ENCODE measurements around the gene KLF5.
"Not testable (repeated sequence)": the region's sequence is repeated elsewhere in the genome, so short reads cannot be mapped to it uniquely, and the experiment has no call there.

The KLF5 gene

GRCh38 chr13:73040968-73041596 is 17.7 kb upstream of the KLF5 start:
- Histone ChIP-seq H3K36me3 (ENCODE audit: insufficient read depth, low read depth, low read length) (no peaks in the 10 kb centered on the region), H3K9me3 (ENCODE audit: insufficient read depth, low read depth, low read length) (no peaks in the 10 kb centered on the region), H3K27ac (ENCODE audit: low read length) (no peak overlapping the region), H3K27me3 (ENCODE audit: insufficient read depth, low read length) (no peaks in the 10 kb centered on the region), H3K9ac (ENCODE audit: low read depth, low read length) (no peak overlapping the region), H3K4me3 (ENCODE audit: low read length) (no peak overlapping the region), H3K4me1 (ENCODE audit: insufficient read depth, low read length) (peaks cover 16% of the 10 kb centered on the region)

- Histone ChIP-seq H3K27me3 (ENCODE audit: insufficient read depth, low read length) (no peaks in the 10 kb centered on the region), H3K9ac (ENCODE audit: low read depth, low read length) (no peak overlapping the region), H3K36me3 (ENCODE audit: insufficient read depth, low read depth, low read length) (no peaks in the 10 kb centered on the region), H3K4me1 (ENCODE audit: insufficient read depth, low read length) (peaks cover 7% of the 10 kb centered on the region), H3K4me3 (ENCODE audit: low read length) (no peak overlapping the region), H3K27ac (ENCODE audit: low read length) (no peak overlapping the region), H3K9me3 (ENCODE audit: insufficient read depth, low read depth, low read length) (no peaks in the 10 kb centered on the region)
These were observed 13.8 kb upstream of the KLF5 start for GRCh38 chr13:73045031-73045430.

- not testable (repeated sequence) for H3K4me3 ChIP-seq (ENCODE audit: low read length)
These were observed 10.2 kb upstream of the KLF5 start for GRCh38 chr13:73048615-73049014.

GRCh38 chr13:73054712-73055111 is 4.1 kb upstream of the KLF5 start:
- no peaks in the 10 kb centered on the region for H3K36me3 ChIP-seq (ENCODE audit: insufficient read depth, low read depth, low read length)
- H3K9ac ChIP-seq (ENCODE audit: low read depth, low read length), result no peak overlapping the region
- H3K4me1 ChIP-seq (ENCODE audit: insufficient read depth, low read length), result peaks cover 17% of the 10 kb centered on the region
- no peaks in the 10 kb centered on the region for H3K9me3 ChIP-seq (ENCODE audit: insufficient read depth, low read depth, low read length)
- no peak overlapping the region for H3K27ac ChIP-seq (ENCODE audit: low read length)
- no peak overlapping the region for H3K4me3 ChIP-seq (ENCODE audit: low read length)
- peaks cover 26% of the 10 kb centered on the region for H3K27me3 ChIP-seq (ENCODE audit: insufficient read depth, low read length)

More at GRCh38 chr13:73048615-73049014, 10.2 kb upstream of the KLF5 start:
- not testable (repeated sequence) for H3K27me3 ChIP-seq (ENCODE audit: insufficient read depth, low read length); H3K4me1 ChIP-seq (ENCODE audit: insufficient read depth, low read length); H3K27ac ChIP-seq (ENCODE audit: low read length); H3K36me3 ChIP-seq (ENCODE audit: insufficient read depth, low read depth, low read length); H3K9me3 ChIP-seq (ENCODE audit: insufficient read depth, low read depth, low read length); H3K9ac ChIP-seq (ENCODE audit: low read depth, low read length)

- Histone ChIP-seq H3K27me3 (ENCODE audit: insufficient read depth, low read length) (peaks cover 39% of the 10 kb centered on the region), H3K36me3 (ENCODE audit: insufficient read depth, low read depth, low read length) (no peaks in the 10 kb centered on the region), H3K9me3 (ENCODE audit: insufficient read depth, low read depth, low read length) (no peaks in the 10 kb centered on the region), H3K27ac (ENCODE audit: low read length) (no peak overlapping the region), H3K4me3 (ENCODE audit: low read length) (no peak overlapping the region), H3K9ac (ENCODE audit: low read depth, low read length) (no peak overlapping the region), H3K4me1 (ENCODE audit: insufficient read depth, low read length) (peaks cover 17% of the 10 kb centered on the region)
These were observed 2.8 kb upstream of the KLF5 start for GRCh38 chr13:73055813-73056564.

- H3K4me1 ChIP-seq (ENCODE audit: insufficient read depth, low read length), result peaks cover 17% of the 10 kb centered on the region
- no peaks in the 10 kb centered on the region for H3K9me3 ChIP-seq (ENCODE audit: insufficient read depth, low read depth, low read length)
- peaks cover 44% of the 10 kb centered on the region for H3K27me3 ChIP-seq (ENCODE audit: insufficient read depth, low read length)
- H3K4me3 ChIP-seq (ENCODE audit: low read length), result no peak overlapping the region
- H3K27ac ChIP-seq (ENCODE audit: low read length), result no peak overlapping the region
- no peaks in the 10 kb centered on the region for H3K36me3 ChIP-seq (ENCODE audit: insufficient read depth, low read depth, low read length)
- no peak overlapping the region for H3K9ac ChIP-seq (ENCODE audit: low read depth, low read length)
These were observed 2.2 kb upstream of the KLF5 start for GRCh38 chr13:73056565-73056962.

- Histone ChIP-seq H3K4me1 (ENCODE audit: insufficient read depth, low read length) (peaks cover 17% of the 10 kb centered on the region), H3K4me3 (ENCODE audit: low read length) (0 out of 2 replicates have a peak overlapping the region, but pooled peaks have one; percentile 75), H3K36me3 (ENCODE audit: insufficient read depth, low read depth, low read length) (no peaks in the 10 kb centered on the region), H3K27ac (ENCODE audit: low read length) (no peak overlapping the region), H3K9me3 (ENCODE audit: insufficient read depth, low read depth, low read length) (no peaks in the 10 kb centered on the region), H3K27me3 (ENCODE audit: insufficient read depth, low read length) (peaks cover 53% of the 10 kb centered on the region), H3K9ac (ENCODE audit: low read depth, low read length) (no peak overlapping the region)
These were observed 1.3 kb upstream of the KLF5 start for GRCh38 chr13:73057284-73058063.

- peak overlapping the region; percentile 75 for H3K4me3 ChIP-seq (ENCODE audit: low read length)
- no peaks in the 10 kb centered on the region for H3K9me3 ChIP-seq (ENCODE audit: insufficient read depth, low read depth, low read length)
- no peak overlapping the region for H3K9ac ChIP-seq (ENCODE audit: low read depth, low read length)
- H3K27me3 ChIP-seq (ENCODE audit: insufficient read depth, low read length), result peaks cover 59% of the 10 kb centered on the region
- no peaks in the 10 kb centered on the region for H3K36me3 ChIP-seq (ENCODE audit: insufficient read depth, low read depth, low read length)
- no peak overlapping the region for H3K27ac ChIP-seq (ENCODE audit: low read length)
- peaks cover 17% of the 10 kb centered on the region for H3K4me1 ChIP-seq (ENCODE audit: insufficient read depth, low read length)
These were observed 816 bp upstream of the KLF5 start for GRCh38 chr13:73058064-73058313.

- Histone ChIP-seq H3K4me3 (ENCODE audit: low read length) (peak overlapping the region; percentile 75), H3K27me3 (ENCODE audit: insufficient read depth, low read length) (peaks cover 62% of the 10 kb centered on the region), H3K27ac (ENCODE audit: low read length) (no peak overlapping the region), H3K4me1 (ENCODE audit: insufficient read depth, low read length) (peaks cover 20% of the 10 kb centered on the region), H3K9ac (ENCODE audit: low read depth, low read length) (peak overlapping the region; percentile 49; the same call in 1 of the 2 replicates), H3K9me3 (ENCODE audit: insufficient read depth, low read depth, low read length) (no peaks in the 10 kb centered on the region), H3K36me3 (ENCODE audit: insufficient read depth, low read depth, low read length) (no peaks in the 10 kb centered on the region)
These were observed 421 bp upstream of the KLF5 start for GRCh38 chr13:73058432-73058735.

GRCh38 chr13:73059460-73060250 is 850 bp downstream of the KLF5 start:
- H3K27me3 ChIP-seq (ENCODE audit: insufficient read depth, low read length), result peaks cover 73% of the 10 kb centered on the region
- H3K4me3 ChIP-seq (ENCODE audit: low read length), result peak overlapping the region; percentile 75
- no peaks in the 10 kb centered on the region for H3K36me3 ChIP-seq (ENCODE audit: insufficient read depth, low read depth, low read length)
- no peaks in the 10 kb centered on the region for H3K9me3 ChIP-seq (ENCODE audit: insufficient read depth, low read depth, low read length)
- H3K4me1 ChIP-seq (ENCODE audit: insufficient read depth, low read length), result peaks cover 28% of the 10 kb centered on the region
- no peak overlapping the region for H3K27ac ChIP-seq (ENCODE audit: low read length)
- peak overlapping the region; percentile 36; the same call in 1 of the 2 replicates for H3K9ac ChIP-seq (ENCODE audit: low read depth, low read length)

- peak overlapping the region; percentile 36; the same call in 1 of the 2 replicates for H3K9ac ChIP-seq (ENCODE audit: low read depth, low read length)
- peaks cover 82% of the 10 kb centered on the region for H3K27me3 ChIP-seq (ENCODE audit: insufficient read depth, low read length)
- H3K9me3 ChIP-seq (ENCODE audit: insufficient read depth, low read depth, low read length), result no peaks in the 10 kb centered on the region
- peaks cover 32% of the 10 kb centered on the region for H3K4me1 ChIP-seq (ENCODE audit: insufficient read depth, low read length)
- H3K4me3 ChIP-seq (ENCODE audit: low read length), result peak overlapping the region; percentile 75
- no peaks in the 10 kb centered on the region for H3K36me3 ChIP-seq (ENCODE audit: insufficient read depth, low read depth, low read length)
- no peak overlapping the region for H3K27ac ChIP-seq (ENCODE audit: low read length)
These were observed 1.7 kb downstream of the KLF5 start for GRCh38 chr13:73060251-73061160.
